Activated naive CD4-positive, alpha-beta T cell treated with anti-CD3 and anti-CD28 coated beads, Interleukin-2, amount 50 U/mL, for 72 hours (primary cell): Measurements from ENCODE around the gene MDC1. TPM values are rescaled to one million over a fixed set of nuclear protein-coding genes. Genes with fewer than 3 reads are reported as not detected.
"Not testable (repeated sequence)": the region's sequence is repeated elsewhere in the genome, so short reads cannot be mapped to it uniquely, and the experiment has no call there.

ENCODE experiments used
- ATAC-seq, 2 donors: fragments of 150-1000 bp; cut with Tn5 transposase; 2 replicates each; pipeline ENCODE4 v1.10.0; 2021; ENCODE audit warnings: mild to moderate bottlenecking in 2 of 2, moderate library complexity in 2 of 2
- DNase-seq, 2 donors: peaks; one replicate each; pipeline ENCODE4 v3.0.0; 2021 to 2022; ENCODE audit warnings: low spot score in 2 of 2
- H3K27ac Mint-ChIP-seq, 2 donors: one replicate each; pipeline ENCODE4 v1.8.0; 2022; ENCODE audit warnings: mild to moderate bottlenecking in 2 of 2, mixed read lengths in 2 of 2
- H3K36me3 Mint-ChIP-seq, 2 donors: one replicate each; pipeline ENCODE4 v1.8.0; 2022; ENCODE audit warnings: mixed read lengths in 2 of 2
- H3K9me3 Mint-ChIP-seq, 2 donors: one replicate each; pipeline ENCODE4 v1.8.0; 2022; ENCODE audit warnings: mixed read lengths in 2 of 2
- total RNA-seq, 2 donors: library from RNA; stranded (reverse); gene quantifications; one replicate each; pipeline ENCODE4 v1.2.3, GENCODE V29; 2022

Gene MDC1
- total RNA-seq, 2 donors from 2014 or later = 84.2 to 127 TPM

DNA sequence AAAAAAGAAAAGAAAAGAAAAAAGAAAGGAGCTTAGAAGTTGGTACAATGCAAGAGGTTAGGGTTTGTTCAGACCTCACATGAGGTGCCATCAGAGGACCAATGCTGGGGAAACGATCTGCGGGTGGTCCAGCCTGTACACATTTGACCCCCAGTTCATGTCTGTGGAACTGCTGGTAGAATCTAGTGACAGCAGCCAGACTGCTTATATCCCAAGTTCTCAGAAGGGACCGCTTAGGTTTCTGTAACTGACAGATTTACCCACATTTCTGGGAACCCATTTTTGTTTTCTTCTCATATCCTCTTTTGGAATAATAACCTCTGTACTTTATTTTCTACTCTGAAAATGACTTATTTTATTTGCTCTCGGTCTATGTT lies 35.3 kb downstream of the MDC1 start:
- H3K27ac Mint-ChIP-seq = peak overlapping the region; percentile 97 to 99
- peaks cover 82 to 86% of the 10 kb centered on the region in 2 donors for H3K36me3 Mint-ChIP-seq
- DNase-seq (no peak), ATAC-seq (peak in 1 of 2 donors; percentile 2)
- no peaks in the 10 kb centered on the region for H3K9me3 Mint-ChIP-seq

DNA sequence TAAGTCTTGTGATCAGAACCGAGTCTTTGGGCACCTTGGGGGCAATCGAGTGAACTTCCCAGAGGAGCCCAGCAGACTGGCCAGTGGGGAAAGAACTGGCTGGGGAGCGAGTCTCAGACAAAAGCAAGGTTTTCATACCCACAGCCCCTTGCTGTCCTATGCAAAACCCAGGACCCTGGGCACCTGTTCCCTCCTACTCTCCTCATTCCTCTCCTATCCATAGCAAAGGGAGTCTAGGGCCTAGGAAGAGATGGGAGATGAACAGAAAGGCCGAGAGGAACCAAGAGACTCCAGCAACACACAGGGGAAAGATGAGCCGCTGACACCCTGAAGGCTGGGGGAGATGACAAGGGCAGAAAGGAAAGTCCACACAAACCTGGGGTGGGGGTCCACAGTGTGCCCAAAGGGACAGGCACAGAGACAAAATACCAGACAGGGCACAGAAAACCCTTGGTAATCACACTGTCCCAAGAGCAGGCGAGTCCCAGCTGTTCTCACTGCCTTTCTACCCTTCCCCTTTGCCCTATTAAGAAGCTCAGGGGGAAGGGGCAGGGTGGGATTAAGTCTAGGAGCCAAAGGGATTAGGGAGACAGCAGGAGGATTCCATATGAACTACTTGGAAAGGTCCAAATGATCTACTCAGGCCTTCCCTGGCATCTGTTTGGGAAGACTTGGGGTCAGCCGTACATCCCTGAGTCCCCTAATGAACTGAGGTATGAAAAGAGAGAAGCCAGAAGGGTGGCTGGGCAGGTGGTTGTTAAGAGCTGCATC lies 37.1 kb downstream of the MDC1 start:
- H3K9me3 Mint-ChIP-seq = no peaks in the 10 kb centered on the region
- peaks cover 75 to 80% of the 10 kb centered on the region in 2 donors for H3K36me3 Mint-ChIP-seq
- DNase-seq = no peak
- no peak for ATAC-seq
- peak overlapping the region; percentile 97 to 99 for H3K27ac Mint-ChIP-seq

DNA sequence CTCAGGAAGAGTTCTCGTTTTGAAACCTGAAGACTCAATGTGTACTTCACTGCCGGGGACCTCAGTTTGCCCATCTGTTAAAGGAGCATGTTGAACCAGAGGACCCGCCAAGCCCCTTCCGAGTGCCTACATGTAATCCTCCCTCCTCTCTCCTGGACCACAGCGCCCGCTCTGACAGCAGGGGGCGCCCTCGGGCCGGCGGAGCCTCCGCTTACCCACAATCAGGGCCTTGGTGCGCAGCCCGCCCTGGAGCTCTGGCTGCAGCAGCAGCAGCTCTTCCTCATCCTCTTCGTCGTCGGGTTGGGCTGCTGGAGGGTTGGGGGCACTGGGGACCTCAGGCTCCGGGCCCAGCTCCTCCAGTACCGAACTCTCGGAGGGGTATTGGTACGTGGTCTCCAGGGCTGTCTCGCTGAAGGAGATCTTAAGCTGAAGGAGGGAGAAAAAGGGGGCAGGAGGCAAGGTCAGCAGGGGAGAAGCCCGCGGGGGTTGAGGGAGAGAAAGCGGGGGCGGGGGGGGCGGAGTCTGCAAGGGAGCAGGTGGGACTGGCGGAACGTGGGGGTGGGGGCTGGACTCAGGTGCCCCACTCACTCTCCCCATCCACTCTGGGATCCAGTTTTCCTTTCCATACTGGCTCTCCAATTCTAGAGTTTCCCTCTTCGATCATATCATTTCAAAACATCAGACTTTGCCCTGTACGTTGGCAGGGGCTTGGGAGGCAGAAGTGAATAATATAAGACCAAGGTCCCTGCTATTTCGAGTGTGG lies 37.9 kb downstream of the MDC1 start:
- Mint-ChIP-seq H3K36me3 (peaks cover 68 to 72% of the 10 kb centered on the region in 2 donors), H3K27ac (peak overlapping the region; percentile 97 to 99), H3K9me3 (no peaks in the 10 kb centered on the region)
- ATAC-seq = peak; percentile 36 to 47
- DNase-seq = peak; percentile 89 to 97

DNA sequence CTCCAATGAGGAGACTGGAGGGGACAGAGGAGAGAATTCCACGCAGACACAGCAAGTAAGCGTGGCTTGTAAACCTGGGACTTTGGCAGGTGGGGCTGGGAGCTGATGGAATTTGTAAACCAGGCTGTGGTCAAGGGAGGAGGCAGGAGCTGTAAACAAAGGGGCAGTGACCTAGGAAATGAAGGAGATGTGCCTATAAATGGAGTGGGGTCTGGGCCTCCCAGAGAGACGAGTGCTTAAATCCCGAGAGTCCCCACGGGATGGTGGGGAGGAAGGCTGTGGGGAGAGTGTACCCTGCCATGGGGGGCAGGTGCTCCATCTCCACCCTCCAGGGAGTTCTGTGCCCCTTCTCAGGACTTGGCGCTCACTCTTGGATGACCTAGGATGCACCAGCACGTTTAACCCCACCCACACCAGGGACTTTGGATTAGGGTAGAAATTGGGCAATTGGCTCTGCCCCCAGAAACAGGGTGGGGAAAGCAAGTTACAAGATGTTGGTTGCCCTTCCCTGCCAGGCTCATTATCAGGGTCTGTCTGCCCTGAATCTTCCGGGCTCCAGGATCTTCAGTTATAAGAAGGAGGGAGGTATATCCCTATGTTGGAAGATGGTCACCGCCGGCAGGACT lies 40.3 kb downstream of the MDC1 start:
- ATAC-seq = no peak
- Mint-ChIP-seq H3K9me3 (no peaks in the 10 kb centered on the region), H3K36me3 (peaks cover 48 to 51% of the 10 kb centered on the region in 2 donors), H3K27ac (peak overlapping the region; percentile 41 to 45)
- DNase-seq = no peak

DNA sequence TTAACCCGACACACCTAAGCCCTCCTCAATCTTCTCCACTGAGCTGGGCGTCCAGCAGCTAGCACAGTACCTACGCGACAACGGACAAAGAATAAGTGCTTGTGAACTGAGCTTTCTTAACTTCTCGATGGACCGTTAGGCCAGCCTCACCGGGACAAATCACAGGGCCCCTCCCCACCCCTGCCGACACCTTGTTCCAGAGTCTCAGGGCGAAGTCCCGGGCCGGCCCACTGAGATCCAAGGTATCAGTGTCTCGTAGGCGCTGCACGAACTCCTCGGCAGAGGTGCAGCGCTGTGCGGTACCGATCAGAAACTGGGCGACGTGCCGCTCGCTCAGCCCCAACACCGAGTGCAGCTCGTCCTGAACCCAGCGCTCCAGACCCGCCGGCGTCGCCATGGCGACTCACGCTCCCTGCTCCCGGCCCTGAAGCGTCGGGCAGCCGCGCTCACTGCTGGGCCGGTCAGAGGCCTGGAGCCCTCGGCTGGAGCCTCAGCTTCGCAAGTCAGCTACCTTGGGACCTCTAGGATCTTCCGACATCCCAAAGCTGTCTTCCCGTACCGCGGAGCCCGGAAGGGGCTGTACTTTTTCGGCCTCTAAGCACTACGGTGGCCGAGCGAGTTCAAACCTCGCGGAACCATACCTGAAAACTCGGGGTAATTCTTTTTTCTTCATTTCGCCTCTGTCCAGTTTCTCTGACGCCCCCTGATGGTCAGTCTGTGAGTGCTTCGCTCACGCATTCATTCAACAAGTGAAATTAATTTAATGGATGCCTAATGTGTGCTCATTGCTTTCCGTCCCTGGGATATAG lies 44.4 kb downstream of the MDC1 start, which contains the start of gene DHX16:
DHX16 (minus strand) TSS at position 562 of the 809 bp plus-strand sequence; CDS start at position 397, 165 bp downstream.
- Mint-ChIP-seq H3K9me3 (no peaks in the 10 kb centered on the region), H3K27ac (peak within 1 kb of the TSS; percentile 83 to 86), H3K36me3 (peaks cover 12 to 19% of the 10 kb centered on the region in 2 donors)
- ATAC-seq (peak; percentile 79 to 83), DNase-seq (peak; percentile 91 to 93)

DNA sequence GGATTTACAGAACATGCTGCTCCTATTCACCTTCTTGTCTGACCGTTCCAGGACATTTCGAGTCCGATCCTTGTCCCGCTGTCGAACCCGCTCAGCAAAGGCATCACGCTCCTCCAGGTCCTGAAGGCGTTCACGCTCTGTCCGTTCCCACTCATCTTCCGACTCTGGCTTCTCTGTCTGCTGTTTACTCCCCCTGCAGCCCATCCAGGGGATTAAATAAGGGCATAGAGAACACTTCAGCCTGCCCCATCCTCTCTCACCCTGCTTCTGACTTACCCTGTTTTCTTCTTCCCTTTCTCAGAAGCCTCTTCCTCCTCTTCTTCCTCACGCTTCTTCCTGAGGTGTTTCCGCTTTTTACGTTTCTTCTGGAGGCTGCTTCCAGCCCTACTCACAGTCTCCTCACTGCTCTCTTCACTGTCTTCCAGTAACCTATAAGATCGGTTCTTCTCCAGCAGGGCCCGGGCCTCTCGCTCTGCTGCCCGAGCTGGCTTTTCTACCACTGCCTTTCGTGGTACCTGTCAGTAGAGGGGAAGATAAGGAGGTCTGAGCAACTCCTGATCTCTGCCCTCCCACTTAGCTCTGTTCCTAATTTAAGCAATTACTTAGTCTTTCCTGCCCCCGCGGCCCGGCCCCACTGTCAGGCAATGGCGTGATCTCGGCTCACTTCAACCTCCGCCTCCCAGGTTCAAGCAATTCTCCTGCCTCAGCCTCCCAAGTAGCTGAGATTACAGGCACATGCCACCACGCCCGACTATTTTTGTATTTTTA lies 46.1 kb downstream of the MDC1 start:
- H3K9me3 Mint-ChIP-seq = no peaks in the 10 kb centered on the region
- peak overlapping the region; percentile 59 to 72 for H3K27ac Mint-ChIP-seq
- DNase-seq = no peak
- H3K36me3 Mint-ChIP-seq = peaks cover 2 to 8% of the 10 kb centered on the region in 2 donors
- ATAC-seq = no peak

DNA sequence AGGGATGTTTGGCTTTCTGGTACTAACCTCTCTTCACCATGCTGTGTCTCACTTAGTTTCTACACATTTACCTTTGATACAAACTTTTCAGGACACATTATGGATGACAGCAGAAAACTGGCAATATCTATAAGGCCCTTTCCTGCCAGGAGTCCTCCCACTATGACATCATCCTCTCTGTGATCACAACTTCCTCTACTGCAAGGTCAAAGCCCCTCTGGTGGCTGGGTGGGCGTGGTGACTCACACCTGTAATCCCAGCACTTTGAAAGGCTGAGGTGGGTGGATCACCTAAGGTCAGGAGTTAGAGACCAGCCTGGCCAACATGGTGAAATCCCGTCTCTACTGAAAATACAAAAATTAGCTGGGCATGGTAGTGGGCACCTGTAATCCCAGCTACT lies 50.8 kb downstream of the MDC1 start:
- Mint-ChIP-seq H3K27ac (peak overlapping the region; percentile 52 to 76), H3K36me3 (peaks cover 20 to 23% of the 10 kb centered on the region in 2 donors)
- not testable (repeated sequence) for H3K9me3 Mint-ChIP-seq
- DNase-seq = peak in 1 of 2 donors; percentile 74
- peak; percentile 79 to 94 for ATAC-seq

GRCh38 chr6:30664994-30665767 lies 51.9 kb downstream of the MDC1 start:
- H3K27ac Mint-ChIP-seq = peak overlapping the region in 1 of 2 donors; percentile 42
- H3K36me3 Mint-ChIP-seq = peaks cover 21 to 23% of the 10 kb centered on the region in 2 donors
- no peak for DNase-seq
- no peaks in the 10 kb centered on the region for H3K9me3 Mint-ChIP-seq
- ATAC-seq = no peak

- ATAC-seq, DNase-seq, H3K27ac Mint-ChIP-seq, H3K9me3 Mint-ChIP-seq: not testable (repeated sequence)
- peaks cover 16 to 29% of the 10 kb centered on the region in 2 donors for H3K36me3 Mint-ChIP-seq
These were observed 59.2 kb downstream of the MDC1 start for GRCh38 chr6:30657922-30658321.

GRCh38 chr6:30657454-30657853 lies 59.6 kb downstream of the MDC1 start:
- ATAC-seq = no peak
- DNase-seq = no peak
- H3K27ac Mint-ChIP-seq = peak overlapping the region; percentile 34 to 82
- H3K9me3 Mint-ChIP-seq = no peaks in the 10 kb centered on the region
- peaks cover 11 to 26% of the 10 kb centered on the region in 2 donors for H3K36me3 Mint-ChIP-seq

- peaks cover 1 to 28% of the 10 kb centered on the region in 2 donors for H3K36me3 Mint-ChIP-seq
- H3K9me3 Mint-ChIP-seq = no peaks in the 10 kb centered on the region
- H3K27ac Mint-ChIP-seq = peak overlapping the region in 1 of 2 donors; percentile 82
- ATAC-seq (no peak), DNase-seq (no peak)
These were observed 60.6 kb downstream of the MDC1 start for GRCh38 chr6:30656513-30656912.

DNA sequence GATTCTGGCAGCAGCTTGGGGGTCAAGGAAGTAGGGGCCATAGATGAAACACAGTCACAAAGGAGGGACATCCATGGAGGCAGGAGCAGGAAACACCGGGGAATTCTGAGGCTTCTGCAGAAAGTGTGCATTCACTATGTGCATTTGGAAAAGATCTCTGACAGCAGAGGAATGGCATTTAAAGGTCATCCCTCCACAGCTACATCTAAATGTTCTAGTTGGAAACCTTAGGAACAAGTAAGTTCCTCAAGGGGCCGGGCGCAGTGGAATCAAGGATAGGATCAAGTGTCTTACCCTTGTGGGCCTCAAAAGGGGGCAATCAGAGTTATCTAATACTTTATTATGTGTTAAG lies 61.4 kb downstream of the MDC1 start:
- Mint-ChIP-seq H3K27ac (peak overlapping the region; percentile 11 to 23), H3K36me3 (peaks cover 0 to 24% of the 10 kb centered on the region in 2 donors), H3K9me3 (no peaks in the 10 kb centered on the region)
- DNase-seq = no peak
- no peak for ATAC-seq

- ATAC-seq = no peak
- DNase-seq = no peak
- H3K27ac Mint-ChIP-seq = peak overlapping the region; percentile 11 to 23
- H3K9me3 Mint-ChIP-seq = no peaks in the 10 kb centered on the region
- peaks cover 0 to 24% of the 10 kb centered on the region in 2 donors for H3K36me3 Mint-ChIP-seq
These were observed 62.0 kb downstream of the MDC1 start for GRCh38 chr6:30654798-30655742.

DNA sequence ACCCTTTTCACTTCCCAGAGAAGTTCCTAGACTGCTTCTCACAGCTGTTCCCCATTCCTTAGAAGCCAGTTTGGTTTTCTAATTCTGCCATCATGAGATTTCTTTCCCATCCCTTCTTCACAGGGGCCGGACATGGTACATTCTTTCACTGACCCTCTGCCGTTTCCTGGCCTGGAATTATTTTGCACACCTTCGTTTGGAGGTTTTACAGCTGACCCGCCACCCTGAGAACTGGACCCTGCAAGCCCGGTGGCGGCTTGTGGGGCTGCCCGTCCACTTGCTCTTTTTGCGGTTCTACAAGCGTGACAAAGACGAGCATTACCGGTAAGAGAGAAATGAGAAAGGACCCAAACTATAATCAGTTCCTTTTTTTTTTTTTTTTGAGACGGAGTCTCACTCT lies 65.9 kb downstream of the MDC1 start:
- Mint-ChIP-seq H3K9me3 (no peaks in the 10 kb centered on the region), H3K36me3 (peaks cover 0 to 11% of the 10 kb centered on the region in 2 donors), H3K27ac (peak overlapping the region in 1 of 2 donors; percentile 41)
- ATAC-seq (no peak), DNase-seq (no peak)
